ENCODE measurements around the gene SLC10A1. TPM values are rescaled to one million over a fixed set of nuclear protein-coding genes. Genes with fewer than 3 reads are reported as not detected.

SLC10A1 gene
- total and polyA plus RNA-seq, 2 of the 4 experiments (the other 2 are of a cell fraction) = 0.03 TPM; not detected in 1

- 60% methylated on average over 1 of the region's 11 CpGs; no CpG with 5 or more reads in 1 of the 2 experiments for WGBS, 2 experiments (ENCODE audit: extremely low coverage in 2 of 2, insufficient read length in 1 of 2)
- Histone ChIP-seq H3K23ac (ENCODE audit: low read depth, low read length) (no peak overlapping the region), H3K4ac (ENCODE audit: low read depth, low read length) (no peak overlapping the region), H4K8ac (ENCODE audit: low read depth in 2 of 2, low read length in 2 of 2) (no peak overlapping the region), H2AK9ac (replicated peaks; ENCODE audit: low read depth, low read length, poor library complexity) (no peak overlapping the region), H3K4me2 (ENCODE audit: low read depth, low read length) (no peak overlapping the region), H2AK5ac (ENCODE audit: low read depth, low read length) (no peak overlapping the region), H3K79me1 (ENCODE audit: low read depth in 1 of 2, low read length in 2 of 2) (no peaks in the 10 kb centered on the region), H3K27ac (ENCODE audit: insufficient read depth, low read length) (no peak overlapping the region), H3K4me1 (ENCODE audit: control insufficient read depth, insufficient read depth, low read length) (no peaks in the 10 kb centered on the region), H3K9ac (ENCODE audit: low read depth, low read length) (no peak overlapping the region), H3K14ac (replicated peaks; ENCODE audit: low read depth, low read length) (no peak overlapping the region), H2AFZ (replicated peaks; ENCODE audit: low read length, poor library complexity) (peak overlapping the region; percentile 62), H3K4me3 (ENCODE audit: insufficient read depth, low read depth, low read length) (no peak overlapping the region), H3K9me3 (ENCODE audit: control insufficient read depth, insufficient read depth, low read length) (no peaks in the 10 kb centered on the region), H3K9me1 (ENCODE audit: insufficient read depth, low read length) (no peaks in the 10 kb centered on the region), H2BK120ac (ENCODE audit: low read depth, low read length) (no peak overlapping the region), H4K5ac (ENCODE audit: low read depth, low read length) (no peak overlapping the region), H3K18ac (ENCODE audit: low read depth, low read length) (no peak overlapping the region), H2BK15ac (ENCODE audit: low read depth, low read length) (no peak overlapping the region), H4K20me1 (ENCODE audit: insufficient read depth, low read length) (no peaks in the 10 kb centered on the region), H3K56ac (ENCODE audit: extremely low read depth, insufficient read depth, low read length) (no peak overlapping the region), H4K91ac (ENCODE audit: insufficient read depth, low read depth, low read length) (no peak overlapping the region), H2BK5ac (ENCODE audit: low read depth, low read length, poor library complexity, severe bottlenecking) (no peak overlapping the region), H3K27me3 (ENCODE audit: control insufficient read depth, insufficient read depth, low read length) (peaks cover 24% of the 10 kb centered on the region), H2BK20ac (ENCODE audit: low read depth, low read length) (no peak overlapping the region), H3K36me3 (ENCODE audit: control insufficient read depth, insufficient read depth, low read length) (no peaks in the 10 kb centered on the region)
- dilution Hi-C loops (cut with HindIII; ENCODE audit: low sequenced_read_pairs, unreplicated experiment) (no loop called here), intact Hi-C loops (cut with micrococcal nuclease) (loop anchor here (1.0 to 5.0 kb wide), 6 partner anchors 58 to 750 kb away; no protein-coding TSS in a partner anchor), in situ Hi-C loops (cut with MboI; ENCODE audit: low sequenced_read_pairs) (loop anchor here (5.0 kb wide), 1 partner anchor 209 kb away; no protein-coding TSS in a partner anchor)
- no TSS peak for BruUV-seq (replicated peaks)
- peak; percentile 93 for TF ChIP-seq CTCF (conservative IDR thresholded peaks at IDR 0.05; ENCODE audit: low read depth, low read length)
- peak; percentile 98 for TF ChIP-seq RAD21 (IDR thresholded peaks at IDR 0.05; ENCODE audit: low read length)
- TF ChIP-seq POLR2A (IDR thresholded peaks at IDR 0.05; ENCODE audit: low read depth, low read length) = peak; percentile 44; the same call in 1 of the 2 replicates
- no peak for TF ChIP-seq USF2 (IDR thresholded peaks at IDR 0.05; ENCODE audit: low read depth, low read length)
- peak; percentile 99 for TF ChIP-seq SMC3 (IDR thresholded peaks at IDR 0.05; ENCODE audit: low read depth, low read length)
- TF ChIP-seq FOS (IDR thresholded peaks at IDR 0.05; ENCODE audit: low read depth, low read length) = no peak
- peak; percentile 44; the same call in 1 of the 2 replicates for TF ChIP-seq MAZ (IDR thresholded peaks at IDR 0.05; ENCODE audit: borderline replicate concordance, low read depth, low read length)
- TF ChIP-seq CHD1 (IDR thresholded peaks at IDR 0.05; ENCODE audit: low read depth, low read length) = no peak
- TF ChIP-seq BHLHE40 (IDR thresholded peaks at IDR 0.05; ENCODE audit: low read depth, low read length) = no peak
- no peak for TF ChIP-seq NFE2L2 (IDR thresholded peaks at IDR 0.05; ENCODE audit: low read depth, low read length)
- no peak for TF ChIP-seq CEBPB (IDR thresholded peaks at IDR 0.05; ENCODE audit: low read depth, low read length)
- no peak for TF ChIP-seq RCOR1 (IDR thresholded peaks at IDR 0.05; ENCODE audit: insufficient replicate concordance, low read length)
- ChIA-PET CTCF (interaction anchor here (0.6 to 1.8 kb wide), 9 partner anchors 60 to 491 kb away, joined by 3 to 13 read pairs (median 3); partner anchors contain the start of gene SMOC1), POLR2A (ENCODE audit: unreplicated experiment) (no interaction called here)
- ATAC-seq (ENCODE audit: low read depth) = peak; percentile 91
- DNase-seq = peak; percentile 60
Observed at GRCh38 chr14:69818758-69819191, 21.7 kb upstream of the SLC10A1 start.
